GM12865 (cell line): ENCODE measurements around the gene TCF4.
A peak's percentile ranks its signal among the peaks of the same experiment; 100 is the strongest.

ENCODE experiments used
- DNase-seq: peaks from one replicate; pipeline ENCODE4 v3.0.0; 2010; ENCODE audit warnings: low read depth
- H3K4me3 ChIP-seq: 2 replicates; pipeline ENCODE4 v1.5.1; 2011; ENCODE audit warnings: mild to moderate bottlenecking, low read depth, low read length, control low read depth
- TF ChIP-seq, protein P1 (sequence below): IDR thresholded peaks from 2 replicates; pipeline ENCODE4 v1.5.1; 2011; ENCODE audit warnings: low read length, control low read depth, low read depth, inconsistent platforms; ENCODE audit not compliant: insufficient read depth; ENCODE audit errors: missing control alignments

The TCF4 gene

DNA sequence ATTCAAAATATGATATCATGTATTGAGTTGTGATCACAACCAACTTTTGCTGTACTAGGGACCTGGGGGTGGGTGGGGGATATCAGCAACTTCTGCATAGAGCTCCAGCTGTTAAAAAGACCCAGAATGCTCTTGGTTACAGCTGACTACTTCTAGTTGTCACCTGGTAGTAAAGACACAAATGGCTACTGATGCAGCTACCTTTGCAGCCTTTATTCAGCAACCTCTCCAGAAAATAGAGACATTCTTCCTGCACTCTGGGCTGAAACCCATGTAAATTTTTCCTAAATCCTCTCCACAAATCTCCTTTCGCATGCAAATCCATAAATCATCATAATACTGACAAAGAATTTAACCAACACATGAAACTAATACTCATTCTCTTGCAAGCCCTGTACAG lies 238.3 kb downstream of the TCF4 start:
- no peak for DNase-seq
- no peak overlapping the region for H3K4me3 ChIP-seq
- TF ChIP-seq, protein P1, sequence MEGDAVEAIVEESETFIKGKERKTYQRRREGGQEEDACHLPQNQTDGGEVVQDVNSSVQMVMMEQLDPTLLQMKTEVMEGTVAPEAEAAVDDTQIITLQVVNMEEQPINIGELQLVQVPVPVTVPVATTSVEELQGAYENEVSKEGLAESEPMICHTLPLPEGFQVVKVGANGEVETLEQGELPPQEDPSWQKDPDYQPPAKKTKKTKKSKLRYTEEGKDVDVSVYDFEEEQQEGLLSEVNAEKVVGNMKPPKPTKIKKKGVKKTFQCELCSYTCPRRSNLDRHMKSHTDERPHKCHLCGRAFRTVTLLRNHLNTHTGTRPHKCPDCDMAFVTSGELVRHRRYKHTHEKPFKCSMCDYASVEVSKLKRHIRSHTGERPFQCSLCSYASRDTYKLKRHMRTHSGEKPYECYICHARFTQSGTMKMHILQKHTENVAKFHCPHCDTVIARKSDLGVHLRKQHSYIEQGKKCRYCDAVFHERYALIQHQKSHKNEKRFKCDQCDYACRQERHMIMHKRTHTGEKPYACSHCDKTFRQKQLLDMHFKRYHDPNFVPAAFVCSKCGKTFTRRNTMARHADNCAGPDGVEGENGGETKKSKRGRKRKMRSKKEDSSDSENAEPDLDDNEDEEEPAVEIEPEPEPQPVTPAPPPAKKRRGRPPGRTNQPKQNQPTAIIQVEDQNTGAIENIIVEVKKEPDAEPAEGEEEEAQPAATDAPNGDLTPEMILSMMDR: no peak

- H3K4me3 ChIP-seq: no peak overlapping the region
- DNase-seq: no peak
- TF ChIP-seq, protein P1: no peak
These were observed 240.8 kb downstream of the TCF4 start for GRCh38 chr18:55346961-55347740.

DNA sequence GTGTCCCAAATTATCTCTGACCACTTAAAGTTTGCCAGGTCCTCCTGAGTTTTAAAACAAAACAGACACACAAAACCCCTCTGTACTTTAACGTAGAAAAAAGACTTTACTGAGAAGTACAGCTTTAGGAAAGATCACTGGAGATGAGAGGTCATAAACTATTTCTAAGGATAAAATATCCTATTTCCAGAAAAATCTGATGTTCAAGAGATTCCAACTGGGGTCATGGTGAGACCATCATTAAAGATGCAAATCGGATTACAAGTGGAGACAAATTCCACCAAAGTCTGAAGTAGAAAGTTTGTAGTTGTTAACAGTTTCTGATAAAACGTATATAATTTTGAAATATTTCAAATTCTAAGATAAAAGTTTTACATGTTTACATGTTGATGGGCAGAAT lies 241.6 kb downstream of the TCF4 start:
- H3K4me3 ChIP-seq: no peak overlapping the region
- TF ChIP-seq, protein P1: no peak
- no peak for DNase-seq

GRCh38 chr18:55345103-55345950 lies 242.7 kb downstream of the TCF4 start:
- DNase-seq: no peak
- TF ChIP-seq, protein P1: no peak
- H3K4me3 ChIP-seq: no peak overlapping the region

DNA sequence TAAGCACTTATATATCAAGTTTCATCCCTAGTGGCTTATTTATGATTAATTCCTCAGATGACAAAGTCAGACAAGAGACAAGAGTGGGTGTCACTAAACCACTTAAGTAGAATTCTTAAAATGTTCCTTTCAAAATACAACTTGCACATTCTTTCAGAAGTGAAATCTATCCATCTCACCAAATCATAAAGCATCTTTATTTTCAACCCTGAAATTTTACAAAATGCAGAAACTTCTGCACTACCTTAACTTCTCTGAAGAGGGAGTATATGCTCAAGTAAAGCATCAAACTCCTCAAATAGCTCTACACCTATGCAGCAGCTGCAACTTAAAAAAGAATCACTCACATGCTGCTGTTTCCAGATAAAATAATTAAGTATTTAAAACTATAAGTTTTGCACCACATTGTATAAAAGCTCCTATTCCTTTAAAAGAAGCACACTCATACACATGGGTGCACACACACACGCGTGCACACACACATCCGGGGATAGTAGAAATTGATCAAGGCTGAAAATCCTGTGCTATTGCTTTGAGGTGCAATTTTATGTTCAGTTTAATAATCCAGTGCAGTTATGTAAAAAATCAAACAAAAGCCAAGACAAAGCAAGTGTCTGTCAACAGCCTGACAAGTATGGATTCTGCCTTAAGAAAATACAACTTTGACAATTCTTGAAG lies 244.5 kb downstream of the TCF4 start:
- peak; percentile 37 for DNase-seq
- TF ChIP-seq, protein P1: peak; percentile 38
- H3K4me3 ChIP-seq: no peak overlapping the region

GRCh38 chr18:55340998-55341397 lies 247.0 kb downstream of the TCF4 start:
- no peak overlapping the region for H3K4me3 ChIP-seq
- no peak for DNase-seq
- TF ChIP-seq, protein P1: no peak
